Measurements from ENCODE around the gene HIVEP1. TPM values are rescaled to one million over a fixed set of nuclear protein-coding genes. Genes with fewer than 3 reads are reported as not detected.

HIVEP1 gene
- total and polyA plus RNA-seq, 2 of the 8 experiments (the other 6 are each of a cell fraction or from before 2014, with no cell fraction given) = 22.6 to 23.1 TPM

GRCh38 chr6:12058172-12058961 lies 46.3 kb downstream of the HIVEP1 start:
- no peak overlapping the region for H3K27ac ChIP-seq (ENCODE audit: low read depth, low read length)
- POLR2A ChIA-PET (ENCODE audit: partially characterized antibody) = no interaction called here
- peaks cover 4% of the 10 kb centered on the region; the same call in 1 of the 2 replicates for H3K79me1 ChIP-seq (ENCODE audit: low read depth, low read length)
- no peaks in the 10 kb centered on the region for H3K9me3 ChIP-seq (ENCODE audit: insufficient read depth in 2 of 2, low read depth in 1 of 2, low read length in 1 of 2)
- H3K4me3 ChIP-seq (ENCODE audit: extremely low read depth in 1 of 4, insufficient read depth in 2 of 4, low read depth in 3 of 4, low read length in 4 of 4) = no peak overlapping the region
- 93 to 100% methylated on average over 1 to 5 of the region's 5 CpGs for WGBS, 2 experiments (ENCODE audit: extremely low coverage in 1 of 2, insufficient coverage in 1 of 2, insufficient read length in 1 of 2, insufficient replicate concordance in 2 of 2, low coverage in 1 of 2, low lambda C conversion rate in 2 of 2, missing lambda C conversion rate in 1 of 2)
- H4K20me1 ChIP-seq (replicated peaks in 1 of 2; ENCODE audit: control insufficient read depth in 1 of 2, insufficient read depth in 2 of 2, low read length in 2 of 2) = peaks cover 2 to 7% of the 10 kb centered on the region in 2 experiments
- H3K23me2 ChIP-seq (ENCODE audit: low read depth, low read length) = no peaks in the 10 kb centered on the region; the same call in 1 of the 2 replicates
- no peak overlapping the region for H3K18ac ChIP-seq (ENCODE audit: extremely low read depth, low read length)
- H3K23ac ChIP-seq (ENCODE audit: insufficient read length) = no peak overlapping the region
- H2BK15ac ChIP-seq (ENCODE audit: low read length) = no peak overlapping the region
- no peak overlapping the region for H3K4ac ChIP-seq (replicated peaks; ENCODE audit: insufficient read length, low read depth, low read length)
- no peak overlapping the region for H2AK5ac ChIP-seq (ENCODE audit: low read depth, low read length)
- H3K4me2 ChIP-seq (ENCODE audit: insufficient read depth in 1 of 2, low read depth in 2 of 2, low read length in 2 of 2) = no peak overlapping the region
- H2BK12ac ChIP-seq (ENCODE audit: low read depth, low read length) = no peak overlapping the region
- H3K9ac ChIP-seq (replicated peaks in 1 of 4; ENCODE audit: extremely low read depth in 1 of 4, low read depth in 3 of 4, low read length in 3 of 4) = no peak overlapping the region
- H3K36me3 ChIP-seq (ENCODE audit: control insufficient read depth in 2 of 4, insufficient read depth in 4 of 4, low read length in 3 of 4) = no peaks in the 10 kb centered on the region
- no peak overlapping the region for H4K5ac ChIP-seq (ENCODE audit: insufficient read length, low read depth, low read length)
- CTCF ChIA-PET (ENCODE audit: partially characterized antibody) = interaction anchor here (0.6 kb wide), 1 partner anchor 97 kb away, joined by 3 read pairs; no protein-coding TSS in a partner anchor
- H3K14ac ChIP-seq (ENCODE audit: insufficient read length) = no peak overlapping the region
- H3K79me2 ChIP-seq (ENCODE audit: control insufficient read depth in 1 of 2, insufficient read depth in 2 of 2, low read length in 2 of 2) = peaks cover 6 to 94% of the 10 kb centered on the region in 2 experiments; a peak in 3 of 4 replicates
- no peak overlapping the region for H2AFZ ChIP-seq (ENCODE audit: low read length)
- DNase-seq (ENCODE audit: low read depth in 1 of 2, low spot score in 2 of 2) (no peak), FAIRE-seq (no peak)
- H3K4me1 ChIP-seq (replicated peaks in 1 of 4; ENCODE audit: control insufficient read depth in 3 of 4, insufficient read depth in 4 of 4, low read length in 3 of 4) = peaks cover 4 to 8% (median 5%) of the 10 kb centered on the region in 4 experiments; a peak in 5 of 7 replicates
- no peaks in the 10 kb centered on the region for H3K27me3 ChIP-seq (replicated peaks in 1 of 4; ENCODE audit: control insufficient read depth in 3 of 4, extremely low read depth in 1 of 4, insufficient read depth in 3 of 4, low read length in 3 of 4)
- no peak overlapping the region for H2BK5ac ChIP-seq (ENCODE audit: low read depth, low read length)
- no peak overlapping the region for H2BK20ac ChIP-seq (ENCODE audit: low read length)
- H3K56ac ChIP-seq (replicated peaks; ENCODE audit: insufficient read length, low read depth, low read length) = no peak overlapping the region
- no peak overlapping the region for H2BK120ac ChIP-seq (replicated peaks; ENCODE audit: low read depth, low read length)
- H4K8ac ChIP-seq (ENCODE audit: extremely low read depth, insufficient read depth, low read length) = no peak overlapping the region
- H4K91ac ChIP-seq (replicated peaks; ENCODE audit: insufficient read length, low read length) = no peak overlapping the region
- TF ChIP-seq SIN3A (conservative IDR thresholded peaks at IDR 0.05 in 1 of 2, IDR thresholded peaks at IDR 0.05 in 1 of 2; ENCODE audit: low read depth in 1 of 2, low read length in 2 of 2) = no peak
- TF ChIP-seq PHF8 (conservative IDR thresholded peaks at IDR 0.05; ENCODE audit: low read depth, low read length) = no peak
- TF ChIP-seq CTBP2 (IDR thresholded peaks at IDR 0.05; ENCODE audit: borderline replicate concordance, insufficient read depth, insufficient read length, low read length) = no peak
- no peak for TF ChIP-seq POLR2AphosphoS5 (IDR thresholded peaks at IDR 0.05; ENCODE audit: low read depth, low read length)
- TF ChIP-seq BACH1 (IDR thresholded peaks at IDR 0.05; ENCODE audit: low read length) = no peak
- TF ChIP-seq RBBP5 (IDR thresholded peaks at IDR 0.05; ENCODE audit: borderline replicate concordance, low read depth, low read length) = no peak
- TF ChIP-seq NRF1 (IDR thresholded peaks at IDR 0.05; ENCODE audit: low read depth, low read length) = no peak
- TF ChIP-seq CTCF (IDR thresholded peaks at IDR 0.05; ENCODE audit: control extremely low read depth in 1 of 3, insufficient read depth in 1 of 3, low read depth in 1 of 3, low read length in 3 of 3) = no peak
- no peak for TF ChIP-seq CHD2 (IDR thresholded peaks at IDR 0.05; ENCODE audit: low read length)
